Measurements from ENCODE around the gene PRKAG2.

- no peak for TF ChIP-seq CTCF (IDR thresholded peaks at IDR 0.05; ENCODE audit: control extremely low read depth in 1 of 3, insufficient read depth in 1 of 3, low read depth in 1 of 3, low read length in 3 of 3)
- no peak for TF ChIP-seq BRCA1 (IDR thresholded peaks at IDR 0.05; ENCODE audit: low read depth, low read length)
These were observed 148.6 kb downstream of the PRKAG2 start for GRCh38 chr7:151728286-151728660.

Measured in H1 (cell line).